SK-N-SH treated with all-trans-retinoic acid at 6 μM for 48 hours (cell line): ENCODE measurements around the gene PTPRG.
A peak's percentile ranks its signal among the peaks of the same experiment; 100 is the strongest.

Experiments used
- ATAC-seq: fragments of 200-7000 bp; cut with Tn5 transposase; 3 replicates; pipeline ENCODE4 v1.9.1; 2020; ENCODE audit warnings: mild to moderate bottlenecking, moderate library complexity
- ARNTL ChIP-seq: fragments of 450-650 bp; formaldehyde crosslinking; IDR thresholded peaks from 2 replicates; pipeline ENCODE4 v1.5.0; 2020; ENCODE audit warnings: low read depth, mild to moderate bottlenecking, moderate library complexity, borderline replicate concordance
- BACH2 ChIP-seq: fragments of 250-450 bp; sonication (Bioruptor Pico); IDR thresholded peaks from 2 replicates; pipeline ENCODE4 v1.9.0; 2021; ENCODE audit warnings: mild to moderate bottlenecking, borderline replicate concordance
- CREB5 ChIP-seq: fragments of 250-450 bp; sonication (Bioruptor Pico); IDR thresholded peaks from 2 replicates; pipeline ENCODE4 v1.5.1; 2020; ENCODE audit warnings: low read depth, mild to moderate bottlenecking, moderate library complexity
- CSDC2 ChIP-seq: fragments of 250-450 bp; sonication (Bioruptor Pico); IDR thresholded peaks from 2 replicates; pipeline ENCODE4 v1.5.0; 2020; ENCODE audit warnings: mild to moderate bottlenecking, moderate library complexity
- CSRNP3 ChIP-seq: fragments of 250-450 bp; sonication (Bioruptor Pico); IDR thresholded peaks from 2 replicates; pipeline ENCODE4 v1.5.1; 2021; ENCODE audit warnings: mild to moderate bottlenecking, moderate library complexity
- ESRRG ChIP-seq: fragments of 250-450 bp; sonication (Bioruptor Pico); IDR thresholded peaks from 2 replicates; pipeline ENCODE4 v1.6.1; 2021; ENCODE audit warnings: mild to moderate bottlenecking
- GLIS3 ChIP-seq: fragments of 250-450 bp; sonication (Bioruptor Pico); IDR thresholded peaks from 2 replicates; pipeline ENCODE4 v1.5.0; 2020; ENCODE audit warnings: mild to moderate bottlenecking, moderate library complexity
- ISL1 ChIP-seq: fragments of 250-450 bp; sonication (Bioruptor Pico); IDR thresholded peaks from 2 replicates; pipeline ENCODE4 v2.1.2; 2022; ENCODE audit warnings: mild to moderate bottlenecking, moderate library complexity
- OSR1 ChIP-seq: fragments of 250-450 bp; sonication (Bioruptor Pico); IDR thresholded peaks from 2 replicates; pipeline ENCODE4 v1.8.0; 2022; ENCODE audit warnings: moderate library complexity, mild to moderate bottlenecking, inconsistent platforms
- PATZ1 ChIP-seq: fragments of 250-450 bp; sonication (Bioruptor Pico); IDR thresholded peaks from 2 replicates; pipeline ENCODE4 v1.8.0; 2020; ENCODE audit warnings: mild to moderate bottlenecking, moderate library complexity, borderline replicate concordance
- POU6F1 ChIP-seq: fragments of 250-450 bp; sonication (Bioruptor Pico); IDR thresholded peaks from 2 replicates; pipeline ENCODE4 v1.8.0; 2021; ENCODE audit warnings: low read depth, mild to moderate bottlenecking, moderate library complexity, borderline replicate concordance
- PPARA ChIP-seq: fragments of 250-450 bp; sonication (Bioruptor Pico); IDR thresholded peaks from 2 replicates; pipeline ENCODE4 v1.5.0; 2020; ENCODE audit warnings: mild to moderate bottlenecking, borderline replicate concordance
- RARB ChIP-seq: fragments of 250-450 bp; sonication (Bioruptor Pico); IDR thresholded peaks from 2 replicates; pipeline ENCODE4 v1.8.0; 2021; ENCODE audit warnings: mild to moderate bottlenecking, moderate library complexity
- SNAI2 ChIP-seq: fragments of 250-450 bp; sonication (Bioruptor Pico); IDR thresholded peaks from 2 replicates; pipeline ENCODE4 v1.5.0; 2020; ENCODE audit warnings: mild to moderate bottlenecking, moderate library complexity
- TOX ChIP-seq: fragments of 250-450 bp; sonication (Bioruptor Pico); IDR thresholded peaks from 2 replicates; pipeline ENCODE4 v1.8.0; 2021; ENCODE audit warnings: mild to moderate bottlenecking, moderate library complexity, borderline replicate concordance
- TSHZ2 ChIP-seq: fragments of 250-450 bp; sonication (Bioruptor Pico); IDR thresholded peaks from 2 replicates; pipeline ENCODE4 v1.5.0; 2020; ENCODE audit warnings: mild to moderate bottlenecking, moderate library complexity
- ZC3H10 ChIP-seq: fragments of 250-450 bp; sonication (Bioruptor Pico); IDR thresholded peaks from 2 replicates; pipeline ENCODE4 v1.5.1; 2021; ENCODE audit warnings: mild to moderate bottlenecking, moderate library complexity
- ZFP3 ChIP-seq: fragments of 250-450 bp; sonication (Bioruptor Pico); IDR thresholded peaks from 2 replicates; pipeline ENCODE4 v1.5.0; 2020; ENCODE audit warnings: mild to moderate bottlenecking, moderate library complexity
- ZFP30 ChIP-seq: fragments of 450-650 bp; formaldehyde crosslinking; IDR thresholded peaks from 2 replicates; pipeline ENCODE4 v1.5.0; 2022; ENCODE audit warnings: mild to moderate bottlenecking, moderate library complexity
- ZNF565 ChIP-seq: fragments of 450-650 bp; formaldehyde crosslinking; conservative IDR thresholded peaks from 2 replicates; pipeline ENCODE4 v1.5.0; 2020; ENCODE audit warnings: low read depth, mild to moderate bottlenecking, moderate library complexity
- ZNF70 ChIP-seq: fragments of 450-650 bp; formaldehyde crosslinking; IDR thresholded peaks from 2 replicates; pipeline ENCODE4 v1.5.0; 2020; ENCODE audit warnings: mild to moderate bottlenecking, moderate library complexity
- ZNF8 ChIP-seq: fragments of 450-650 bp; formaldehyde crosslinking; IDR thresholded peaks from 2 replicates; pipeline ENCODE4 v1.5.0; 2020; ENCODE audit warnings: mild to moderate bottlenecking, moderate library complexity

PTPRG gene

GRCh38 chr3:61966200-61966599 lies 404.8 kb downstream of the PTPRG start:
- ATAC-seq, result peak; percentile 68
- TF ChIP-seq ARNTL (CRISPR knock-in tag), result no peak
- TF ChIP-seq ISL1 (CRISPR knock-in tag), result peak; percentile 18; the same call in 1 of the 2 replicates

- TF ChIP-seq CSRNP3, result no peak
- no peak for TF ChIP-seq CSDC2 (CRISPR knock-in tag)
- TF ChIP-seq ZNF8 (CRISPR knock-in tag), result no peak
- no peak for TF ChIP-seq ZFP3 (CRISPR knock-in tag)
- no peak for TF ChIP-seq RARB (CRISPR knock-in tag)
- TF ChIP-seq ZFP30, result no peak
- TF ChIP-seq ZC3H10, result no peak
- no peak for TF ChIP-seq GLIS3 (CRISPR knock-in tag)
- no peak for TF ChIP-seq TOX (CRISPR knock-in tag)
- no peak for TF ChIP-seq BACH2 (CRISPR knock-in tag)
- TF ChIP-seq ZNF70, result no peak
- no peak for TF ChIP-seq CREB5
- TF ChIP-seq OSR1 (CRISPR knock-in tag), result no peak
- TF ChIP-seq TSHZ2 (CRISPR knock-in tag), result no peak
- no peak for ATAC-seq
Measured at GRCh38 chr3:61967019-61967418, 405.6 kb downstream of the PTPRG start.

GRCh38 chr3:61967937-61968336 lies 406.6 kb downstream of the PTPRG start:
- ATAC-seq, result no peak

More at GRCh38 chr3:61967937-61968336, 406.6 kb downstream of the PTPRG start:
- no peak for TF ChIP-seq ZC3H10
- TF ChIP-seq ZFP3 (CRISPR knock-in tag), result no peak
- no peak for TF ChIP-seq PPARA
- no peak for TF ChIP-seq CSRNP3
- TF ChIP-seq ARNTL (CRISPR knock-in tag), result no peak
- no peak for TF ChIP-seq ESRRG (CRISPR knock-in tag)
- TF ChIP-seq POU6F1 (CRISPR knock-in tag), result no peak
- TF ChIP-seq PATZ1, result no peak
- no peak for TF ChIP-seq ISL1 (CRISPR knock-in tag)
- TF ChIP-seq TOX (CRISPR knock-in tag), result no peak
- TF ChIP-seq SNAI2 (CRISPR knock-in tag), result no peak
- no peak for TF ChIP-seq CSDC2 (CRISPR knock-in tag)
- TF ChIP-seq ZNF70, result no peak
- TF ChIP-seq ZNF565 (CRISPR knock-in tag), result no peak
- no peak for TF ChIP-seq BACH2 (CRISPR knock-in tag)
- no peak for TF ChIP-seq OSR1 (CRISPR knock-in tag)
- TF ChIP-seq, all 23 proteins: peak for 0
